Urothelium cell line (cell line): ENCODE measurements around the gene NXN.
"Not testable (repeated sequence)": the region's sequence is repeated elsewhere in the genome, so short reads cannot be mapped to it uniquely, and the experiment has no call there.

Source experiments
- DNase-seq: peaks from one replicate; pipeline ENCODE4 v3.0.0; 2011; ENCODE audit warnings: low spot score, mixed read lengths
- FAIRE-seq: peaks from 2 replicates; lab custom pipeline; 2011; peaks lifted over from hg19 to GRCh38; lab: Jason Lieb, UNC

NXN gene

DNA sequence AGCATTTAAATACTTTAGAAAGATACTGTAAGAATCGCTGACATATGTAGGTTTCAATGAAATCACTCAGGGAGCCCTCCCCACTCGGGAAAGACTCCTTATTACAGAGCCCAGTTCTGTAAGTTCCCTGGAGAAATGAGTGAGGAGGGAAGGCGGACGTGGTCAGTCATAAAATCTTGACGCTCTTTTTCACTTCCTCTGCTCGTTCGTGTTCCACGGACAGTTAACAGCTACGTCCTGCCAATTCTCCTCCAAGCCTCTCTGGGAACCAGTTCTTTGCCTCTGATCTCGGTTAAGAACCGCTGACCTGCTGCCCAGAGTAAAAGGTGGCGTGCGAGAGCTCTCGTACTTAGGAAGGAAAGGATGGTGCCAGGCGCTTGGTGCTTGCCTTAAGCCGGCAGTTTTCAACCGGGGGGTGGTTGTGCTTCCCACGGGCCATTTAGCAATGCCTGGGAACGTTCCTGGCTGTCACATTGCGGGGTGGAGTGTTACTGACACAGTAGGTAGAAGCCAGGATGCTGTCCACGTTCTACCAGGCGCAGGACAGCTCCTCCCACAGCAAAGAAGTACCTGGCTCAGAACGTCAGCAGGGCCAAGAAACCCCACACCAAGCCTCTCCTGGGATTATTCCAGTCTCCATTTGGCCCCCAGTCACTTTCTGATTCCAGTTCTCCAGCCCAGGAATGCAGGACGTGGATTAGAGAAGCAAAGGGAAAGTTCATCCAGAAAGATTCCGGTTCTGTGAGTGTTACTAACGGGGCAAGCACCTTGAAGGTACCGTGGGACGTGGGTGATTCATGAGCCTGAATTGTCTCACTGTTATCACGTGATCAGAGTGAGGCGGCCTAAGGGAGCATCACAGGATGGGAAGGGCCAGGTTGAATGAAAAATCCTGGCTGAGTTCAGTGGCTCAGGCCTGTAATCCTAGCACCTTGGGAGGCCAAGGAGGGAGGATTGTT is 109.7 kb downstream of the NXN start:
- DNase-seq (peak; percentile 68), FAIRE-seq (no peak)

- DNase-seq (no peak), FAIRE-seq (no peak)
These were observed 110.5 kb downstream of the NXN start for GRCh38 chr17:869086-869485.

DNA sequence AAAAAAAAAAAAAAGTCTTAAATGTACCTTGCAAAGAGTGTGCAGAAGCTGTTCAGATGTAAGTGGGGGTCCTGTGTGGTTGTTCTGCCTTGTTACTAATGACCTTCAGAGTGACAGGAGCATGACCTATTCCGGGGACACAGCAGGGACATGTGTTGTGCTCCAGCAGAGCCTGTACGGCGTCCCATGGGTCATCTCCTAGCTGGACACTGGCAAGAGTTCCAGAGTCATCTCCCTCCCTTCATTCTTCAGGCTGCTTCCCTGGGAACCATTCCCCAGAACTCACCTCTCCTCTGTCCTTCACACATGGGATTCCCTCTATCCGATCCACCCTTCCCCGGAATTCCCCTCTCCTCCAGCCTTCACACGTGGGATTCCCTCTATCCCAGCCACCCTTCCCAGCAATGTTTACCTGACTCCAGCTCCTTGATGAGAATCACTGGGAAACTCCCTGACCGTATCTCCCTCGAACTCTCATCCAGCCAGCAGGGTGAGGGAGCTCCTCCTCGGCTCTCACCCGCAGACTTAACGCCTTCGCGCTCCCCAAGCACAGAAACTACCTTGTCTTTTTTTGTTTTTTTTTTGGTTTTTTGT is 111.6 kb downstream of the NXN start:
- DNase-seq (no peak), FAIRE-seq (no peak)

DNA sequence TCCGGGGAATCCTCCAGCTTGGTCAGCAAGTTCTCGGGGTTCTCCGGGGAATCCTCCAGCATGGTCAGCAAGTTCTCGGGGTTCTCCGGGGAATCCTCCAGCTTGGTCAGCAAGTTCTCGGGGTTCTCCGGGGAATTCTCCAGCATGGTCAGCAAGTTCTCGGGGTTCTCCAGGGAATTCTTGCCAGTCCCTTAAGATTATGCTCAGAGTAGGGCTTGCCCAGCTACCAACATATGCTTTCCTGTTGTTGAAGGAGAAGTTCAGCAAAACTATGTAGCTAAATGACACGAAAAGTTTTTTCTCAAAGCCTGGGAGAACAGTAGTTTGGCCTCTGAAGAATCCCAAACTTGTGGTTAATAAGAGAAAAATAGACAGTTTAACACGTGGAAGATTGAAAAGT is 112.3 kb downstream of the NXN start:
- not testable (repeated sequence) for FAIRE-seq, DNase-seq

- FAIRE-seq (no peak), DNase-seq (no peak)
These were observed 112.9 kb downstream of the NXN start for GRCh38 chr17:866568-867103.

DNA sequence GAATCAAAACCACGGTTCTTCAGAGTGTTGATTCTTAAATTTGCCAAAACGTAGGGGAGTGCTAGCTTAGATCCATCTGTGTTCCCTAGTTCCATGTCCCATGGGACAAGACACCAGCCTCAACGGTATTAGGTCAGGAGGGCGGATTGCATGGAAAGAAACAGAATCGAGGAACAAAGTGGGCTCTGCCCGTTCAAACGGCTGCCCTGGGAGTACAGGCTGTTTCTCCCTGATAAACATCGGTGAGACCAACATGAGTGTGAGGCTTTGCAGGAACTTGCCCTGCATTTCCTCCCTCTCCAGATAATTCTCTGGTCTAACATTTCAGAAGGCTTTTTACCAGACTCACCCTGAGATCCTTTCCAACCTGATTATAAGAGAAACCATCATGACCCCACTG is 115.3 kb downstream of the NXN start:
- DNase-seq (no peak), FAIRE-seq (no peak)

DNA sequence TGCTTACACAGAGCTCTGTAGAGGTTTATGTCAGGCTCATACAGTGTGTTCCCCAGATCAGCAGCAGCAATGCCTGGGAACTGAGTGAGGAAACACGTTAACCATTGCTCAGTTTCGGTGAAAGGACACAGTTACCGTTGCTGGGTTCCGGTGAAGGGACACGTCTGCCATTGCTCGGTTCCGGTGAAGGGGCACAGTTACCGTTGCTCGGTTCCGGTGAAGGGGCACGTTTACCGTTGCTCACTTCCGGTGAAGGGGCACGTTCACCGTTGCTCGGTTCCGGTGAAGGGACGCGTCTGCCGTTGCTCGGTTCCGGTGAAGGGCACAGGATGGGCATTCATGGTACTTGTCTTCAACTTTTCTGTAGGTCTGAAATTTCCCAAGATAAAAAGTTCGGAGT is 115.7 kb downstream of the NXN start:
- no peak for FAIRE-seq
- DNase-seq = no peak

GRCh38 chr17:862582-862981 is 117.0 kb downstream of the NXN start:
- FAIRE-seq (no peak), DNase-seq (no peak)

GRCh38 chr17:861364-861763 is 118.2 kb downstream of the NXN start:
- FAIRE-seq = no peak

DNA sequence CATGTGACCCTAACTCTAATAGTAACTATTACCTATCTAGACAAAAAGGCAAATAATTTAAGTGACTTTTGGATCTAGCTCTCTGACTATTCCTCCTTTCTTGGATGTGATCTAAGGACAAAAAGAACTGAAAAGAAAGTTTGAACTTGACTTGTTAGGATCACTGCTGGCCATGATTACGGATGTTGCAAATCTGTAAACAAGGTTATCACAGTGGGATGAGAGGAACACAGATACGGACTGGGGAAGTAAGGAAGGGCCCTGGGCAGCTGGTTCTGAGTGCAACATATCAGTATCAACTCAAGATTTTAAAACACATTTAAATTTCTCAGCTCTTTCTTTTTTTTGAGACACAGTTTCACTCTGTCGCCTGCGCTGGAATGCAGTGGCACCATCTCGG is 118.8 kb downstream of the NXN start:
- FAIRE-seq (no peak), DNase-seq (no peak)

More at GRCh38 chr17:861364-861763, 118.2 kb downstream of the NXN start:
- DNase-seq = no peak

GRCh38 chr17:859824-860195 is 119.8 kb downstream of the NXN start:
- no peak for DNase-seq
- no peak for FAIRE-seq

- no peak for DNase-seq
- FAIRE-seq = no peak
These were observed 120.3 kb downstream of the NXN start for GRCh38 chr17:859061-859823.

GRCh38 chr17:856149-856548 is 123.4 kb downstream of the NXN start:
- FAIRE-seq (no peak), DNase-seq (no peak)

DNA sequence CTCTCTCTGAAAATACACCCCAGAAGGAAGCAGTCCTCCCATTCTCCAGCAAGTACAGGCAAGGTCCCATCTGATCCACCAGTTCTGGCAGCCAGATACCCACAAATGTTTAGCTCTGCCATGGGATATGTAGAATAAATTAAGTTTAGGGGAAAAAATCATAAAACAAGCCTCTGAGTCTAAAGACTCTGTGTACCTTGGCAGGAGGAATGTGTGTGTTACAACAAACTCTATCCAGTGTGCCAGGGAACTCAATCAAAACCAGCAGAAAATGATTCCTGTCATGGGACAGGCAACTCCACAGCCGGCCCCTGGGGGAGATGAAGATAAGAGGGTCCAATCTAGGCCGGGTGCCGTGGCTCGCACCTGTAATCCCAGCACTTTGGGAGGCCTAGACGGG is 124.0 kb downstream of the NXN start:
- DNase-seq (no peak), FAIRE-seq (no peak)

GRCh38 chr17:852850-853249 is 126.7 kb downstream of the NXN start:
- DNase-seq, FAIRE-seq: not testable (repeated sequence)

DNA sequence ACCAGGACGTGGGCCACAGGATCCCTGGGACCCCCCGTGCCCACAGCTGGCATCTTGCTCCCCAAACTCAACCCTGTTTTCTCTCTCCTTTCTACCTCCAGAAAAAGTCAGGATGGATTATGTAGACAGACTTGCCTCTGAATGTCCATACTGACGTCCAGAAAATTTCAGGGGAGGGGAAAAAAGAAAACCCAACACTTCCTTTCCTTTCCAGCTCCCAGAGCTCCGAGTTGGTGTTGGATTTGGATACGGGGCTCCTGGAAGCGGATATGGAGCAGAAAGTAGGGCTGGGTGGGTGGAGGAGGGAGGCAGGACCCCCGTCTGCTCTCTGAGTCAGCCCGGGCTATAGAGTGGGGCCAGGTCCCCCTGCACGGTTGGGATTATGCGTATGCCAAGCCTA is 127.2 kb downstream of the NXN start:
- no peak for DNase-seq
- no peak for FAIRE-seq

DNA sequence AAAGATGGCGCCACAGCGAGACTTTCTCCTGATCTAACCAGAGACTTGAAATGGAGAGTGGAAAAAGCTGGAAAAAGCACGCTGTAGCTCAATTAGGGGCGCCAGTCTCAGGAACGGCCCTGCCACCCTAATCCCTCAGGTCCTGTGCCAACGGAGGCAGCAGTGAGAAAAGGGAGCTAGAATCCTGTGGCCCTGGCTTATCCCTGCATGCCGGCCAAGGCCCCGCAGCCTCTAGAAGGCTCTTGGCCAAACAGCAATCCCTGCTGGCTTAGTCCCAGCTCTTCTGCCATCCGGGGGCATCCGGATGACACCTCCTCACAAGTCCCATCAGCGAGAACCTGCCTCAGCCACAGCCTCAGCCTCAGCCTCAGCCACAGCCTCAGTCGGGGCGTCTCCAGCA is 127.7 kb downstream of the NXN start:
- FAIRE-seq (no peak), DNase-seq (no peak)

GRCh38 chr17:850851-851763 is 128.5 kb downstream of the NXN start:
- no peak for FAIRE-seq
- DNase-seq = no peak

GRCh38 chr17:850086-850850 is 129.3 kb downstream of the NXN start:
- DNase-seq (no peak), FAIRE-seq (no peak)

DNA sequence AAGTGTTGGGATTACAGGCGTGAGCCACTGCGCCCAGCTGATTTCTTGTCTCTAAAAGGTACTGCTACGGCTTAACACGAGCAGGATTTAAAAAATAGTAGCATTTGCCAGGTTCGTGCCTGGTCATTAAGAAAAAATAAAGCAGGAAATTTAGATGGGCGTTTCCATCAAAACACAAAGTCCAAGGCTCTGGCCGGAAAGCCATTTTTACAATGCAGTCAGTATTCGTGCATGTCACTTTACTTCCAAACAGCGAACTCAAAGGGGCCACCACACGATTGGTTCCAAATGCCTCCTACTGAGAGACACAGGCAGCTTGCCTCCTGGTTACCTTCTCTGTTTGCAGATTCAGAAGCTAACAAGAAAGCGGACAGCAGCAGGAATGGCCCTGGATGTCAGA is 131.2 kb downstream of the NXN start:
- FAIRE-seq (no peak), DNase-seq (no peak)
